HuH-7.5 (cell line): ENCODE data around the gene VPS37B.
"Not testable (repeated sequence)": the region's sequence is repeated elsewhere in the genome, so short reads cannot be mapped to it uniquely, and the experiment has no call there.

ENCODE experiments used
- DNase-seq: peaks from one replicate; pipeline ENCODE4 v3.0.0; 2011; ENCODE audit warnings: low spot score

The VPS37B gene

GRCh38 chr12:122905258-122905657 lies 9.3 kb upstream of the VPS37B start:
- not testable (repeated sequence) for DNase-seq

GRCh38 chr12:122903693-122904034 lies 7.7 kb upstream of the VPS37B start:
- DNase-seq = no peak

- no peak for DNase-seq
These were observed 7.1 kb upstream of the VPS37B start for GRCh38 chr12:122902854-122903692.

- no peak for DNase-seq
These were observed 4.0 kb upstream of the VPS37B start for GRCh38 chr12:122899887-122900286.

- DNase-seq = no peak
These were observed 738 bp upstream of the VPS37B start for GRCh38 chr12:122896662-122897061.

GRCh38 chr12:122895320-122895703 lies 612 bp downstream of the VPS37B start:
- DNase-seq = no peak

GRCh38 chr12:122894193-122895121 lies 1.5 kb downstream of the VPS37B start:
- no peak for DNase-seq

GRCh38 chr12:122893208-122894153 lies 2.4 kb downstream of the VPS37B start:
- DNase-seq = no peak

GRCh38 chr12:122892724-122893123 lies 3.2 kb downstream of the VPS37B start:
- DNase-seq = not testable (repeated sequence)

- DNase-seq = no peak
These were observed 4.0 kb downstream of the VPS37B start for GRCh38 chr12:122891661-122892525.

GRCh38 chr12:122889761-122890520 lies 6.0 kb downstream of the VPS37B start:
- no peak for DNase-seq

GRCh38 chr12:122888232-122888752 lies 7.6 kb downstream of the VPS37B start:
- no peak for DNase-seq

GRCh38 chr12:122887819-122888212 lies 8.1 kb downstream of the VPS37B start:
- DNase-seq = no peak

- DNase-seq = no peak
These were observed 8.8 kb downstream of the VPS37B start for GRCh38 chr12:122886851-122887818.

- no peak for DNase-seq
These were observed 9.8 kb downstream of the VPS37B start for GRCh38 chr12:122886161-122886560.

GRCh38 chr12:122884860-122885259 lies 11.1 kb downstream of the VPS37B start:
- no peak for DNase-seq

- DNase-seq = no peak
These were observed 11.7 kb downstream of the VPS37B start for GRCh38 chr12:122884091-122884826.
